ENCODE measurements around the gene PROZ. TPM values are rescaled to one million over a fixed set of nuclear protein-coding genes. Genes with fewer than 3 reads are reported as not detected.
"Not testable (repeated sequence)": the region's sequence is repeated elsewhere in the genome, so short reads cannot be mapped to it uniquely, and the experiment has no call there.

PROZ gene
- total RNA-seq, 6 experiments from 2014 or later = not detected

- DNase-seq = no peak
- Mint-ChIP-seq H3K4me3 (no peak overlapping the region), H3K27me3 (ENCODE audit: insufficient read depth) (peaks cover 13% of the 10 kb centered on the region), H3K27ac (no peak overlapping the region), H3K4me1 (ENCODE audit: low read depth) (peaks cover 11% of the 10 kb centered on the region), H3K36me3 (ENCODE audit: low read depth) (peaks cover 16% of the 10 kb centered on the region), H3K9me3 (no peaks in the 10 kb centered on the region)
- TF ChIP-seq, protein P1, sequence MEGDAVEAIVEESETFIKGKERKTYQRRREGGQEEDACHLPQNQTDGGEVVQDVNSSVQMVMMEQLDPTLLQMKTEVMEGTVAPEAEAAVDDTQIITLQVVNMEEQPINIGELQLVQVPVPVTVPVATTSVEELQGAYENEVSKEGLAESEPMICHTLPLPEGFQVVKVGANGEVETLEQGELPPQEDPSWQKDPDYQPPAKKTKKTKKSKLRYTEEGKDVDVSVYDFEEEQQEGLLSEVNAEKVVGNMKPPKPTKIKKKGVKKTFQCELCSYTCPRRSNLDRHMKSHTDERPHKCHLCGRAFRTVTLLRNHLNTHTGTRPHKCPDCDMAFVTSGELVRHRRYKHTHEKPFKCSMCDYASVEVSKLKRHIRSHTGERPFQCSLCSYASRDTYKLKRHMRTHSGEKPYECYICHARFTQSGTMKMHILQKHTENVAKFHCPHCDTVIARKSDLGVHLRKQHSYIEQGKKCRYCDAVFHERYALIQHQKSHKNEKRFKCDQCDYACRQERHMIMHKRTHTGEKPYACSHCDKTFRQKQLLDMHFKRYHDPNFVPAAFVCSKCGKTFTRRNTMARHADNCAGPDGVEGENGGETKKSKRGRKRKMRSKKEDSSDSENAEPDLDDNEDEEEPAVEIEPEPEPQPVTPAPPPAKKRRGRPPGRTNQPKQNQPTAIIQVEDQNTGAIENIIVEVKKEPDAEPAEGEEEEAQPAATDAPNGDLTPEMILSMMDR (IDR thresholded peaks at IDR 0.05) = no peak
Observed at GRCh38 chr13:113160983-113161382, 2.5 kb downstream of the PROZ start.

DNA sequence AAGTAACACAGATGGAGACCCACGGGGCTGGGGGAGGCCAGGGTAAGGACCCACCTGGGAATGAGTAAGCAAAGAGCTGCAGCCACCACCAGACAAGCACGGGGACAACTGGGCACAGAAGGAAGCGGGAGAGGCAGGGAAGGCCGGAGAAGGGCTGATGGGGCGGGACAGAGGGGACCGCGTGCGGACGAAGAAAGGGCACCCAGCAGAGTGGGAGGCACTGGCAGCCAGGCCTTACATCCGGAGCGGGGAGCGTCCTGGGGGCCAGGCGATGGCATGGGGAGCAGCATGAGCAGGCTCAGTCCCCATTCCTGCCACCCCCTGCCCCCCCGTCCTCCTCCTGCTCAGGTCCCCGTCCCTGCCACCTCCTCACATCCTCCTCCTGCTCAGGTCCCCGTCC, 3.0 kb downstream of the PROZ start:
- no peak overlapping the region for H3K27ac Mint-ChIP-seq
- H3K4me3 Mint-ChIP-seq = no peak overlapping the region
- peaks cover 13% of the 10 kb centered on the region for H3K27me3 Mint-ChIP-seq (ENCODE audit: insufficient read depth)
- peaks cover 16% of the 10 kb centered on the region for H3K36me3 Mint-ChIP-seq (ENCODE audit: low read depth)
- H3K9me3 Mint-ChIP-seq = no peaks in the 10 kb centered on the region
- peaks cover 15% of the 10 kb centered on the region for H3K4me1 Mint-ChIP-seq (ENCODE audit: low read depth)
- no peak for DNase-seq
- TF ChIP-seq, protein P1 (IDR thresholded peaks at IDR 0.05) = no peak

- DNase-seq, H3K4me3 Mint-ChIP-seq, H3K9me3 Mint-ChIP-seq, H3K27ac Mint-ChIP-seq: not testable (repeated sequence)
- peaks cover 17% of the 10 kb centered on the region for H3K4me1 Mint-ChIP-seq (ENCODE audit: low read depth)
- H3K36me3 Mint-ChIP-seq (ENCODE audit: low read depth) = peaks cover 21% of the 10 kb centered on the region
- H3K27me3 Mint-ChIP-seq (ENCODE audit: insufficient read depth) = peaks cover 13% of the 10 kb centered on the region
Observed at GRCh38 chr13:113161975-113162374, 3.5 kb downstream of the PROZ start.

DNA sequence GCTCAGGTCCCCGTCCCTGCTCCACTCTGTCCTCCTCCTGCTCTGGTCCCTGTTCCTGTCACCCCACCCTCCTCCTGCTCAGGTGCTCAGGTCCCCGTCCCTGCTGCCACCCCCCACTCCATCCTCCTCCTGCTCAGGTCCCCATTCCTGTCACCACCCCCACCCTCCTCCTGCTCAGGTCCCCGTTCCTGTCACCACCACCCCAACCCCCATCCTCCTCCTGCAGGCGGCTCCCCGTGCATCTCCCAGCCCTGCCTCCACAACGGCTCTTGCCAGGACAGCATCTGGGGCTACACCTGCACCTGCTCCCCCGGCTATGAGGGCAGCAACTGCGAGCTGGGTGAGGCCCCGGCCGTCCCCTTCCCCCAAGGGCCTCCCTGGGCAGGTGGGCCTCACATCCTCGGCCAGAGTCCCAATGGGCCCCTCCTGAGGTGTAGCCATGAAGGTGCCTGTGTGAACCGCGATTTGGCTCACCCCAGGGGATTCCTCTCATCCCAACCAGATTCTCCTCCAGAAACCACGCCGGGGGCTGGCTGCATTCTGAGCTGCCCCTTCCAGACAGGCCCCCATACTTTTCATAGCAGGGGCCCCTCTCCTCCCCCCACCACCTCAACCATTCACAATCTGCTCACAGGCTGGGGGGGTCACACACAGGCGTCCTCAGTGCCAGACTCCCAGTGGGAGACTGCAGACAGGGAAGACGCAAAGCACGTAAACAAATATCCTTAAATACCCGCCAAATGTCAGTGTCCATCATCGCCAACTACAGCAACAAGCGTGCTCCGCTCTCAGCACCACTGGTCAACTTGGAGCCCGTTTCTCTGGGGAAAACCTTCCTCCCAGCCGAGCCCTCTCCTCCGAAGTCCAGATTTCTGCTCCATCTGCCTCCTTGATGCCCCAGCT, 4.6 kb downstream of the PROZ start:
- Mint-ChIP-seq H3K27me3 (ENCODE audit: insufficient read depth) (peaks cover 9% of the 10 kb centered on the region), H3K4me1 (ENCODE audit: low read depth) (peaks cover 17% of the 10 kb centered on the region), H3K4me3 (no peak overlapping the region), H3K27ac (no peak overlapping the region), H3K36me3 (ENCODE audit: low read depth) (peaks cover 31% of the 10 kb centered on the region), H3K9me3 (no peaks in the 10 kb centered on the region)
- TF ChIP-seq, protein P1 (IDR thresholded peaks at IDR 0.05) = no peak
- no peak for DNase-seq

DNA sequence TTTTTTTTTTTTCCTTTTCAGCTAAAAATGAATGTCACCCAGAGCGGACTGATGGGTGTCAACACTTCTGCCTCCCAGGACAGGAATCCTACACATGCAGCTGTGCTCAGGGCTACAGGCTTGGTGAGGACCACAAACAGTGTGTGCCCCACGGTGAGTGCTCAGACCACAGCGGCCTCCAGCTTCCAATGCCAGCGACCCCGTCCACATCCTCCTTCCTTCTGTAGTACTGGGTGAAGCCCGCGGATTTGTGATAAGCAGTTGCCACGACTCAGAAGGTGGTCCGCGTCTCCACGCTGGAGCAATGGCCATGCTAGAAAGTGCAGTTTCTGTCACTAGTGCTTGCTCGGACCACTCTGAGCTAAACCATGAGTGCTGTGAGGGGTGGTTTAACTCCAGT, 6.0 kb downstream of the PROZ start:
- Mint-ChIP-seq H3K27me3 (ENCODE audit: insufficient read depth) (peaks cover 8% of the 10 kb centered on the region), H3K27ac (no peak overlapping the region), H3K9me3 (no peaks in the 10 kb centered on the region), H3K36me3 (ENCODE audit: low read depth) (peaks cover 46% of the 10 kb centered on the region), H3K4me3 (no peak overlapping the region), H3K4me1 (ENCODE audit: low read depth) (peaks cover 17% of the 10 kb centered on the region)
- TF ChIP-seq, protein P1 (IDR thresholded peaks at IDR 0.05) = no peak
- DNase-seq = no peak

DNA sequence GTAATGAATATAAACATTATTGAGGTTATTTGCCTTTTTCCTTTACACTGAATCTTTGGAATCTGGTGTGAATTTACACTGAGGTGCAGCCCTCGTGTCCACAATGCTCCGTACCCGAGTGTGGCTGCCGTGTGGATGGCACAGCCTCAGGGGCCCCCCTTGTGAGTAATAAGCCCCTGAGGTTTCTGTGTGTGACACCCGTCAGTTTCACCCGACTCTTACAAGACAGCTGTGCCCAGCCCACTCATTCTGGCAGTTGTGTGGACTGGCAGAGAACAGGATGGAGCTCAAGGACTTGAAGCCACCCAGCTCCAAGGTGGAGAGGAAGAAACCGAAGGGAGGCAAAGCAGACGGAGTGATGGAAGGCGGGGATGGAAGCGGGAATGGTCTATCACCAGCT, 7.8 kb downstream of the PROZ start:
- TF ChIP-seq, protein P1 (IDR thresholded peaks at IDR 0.05) = no peak
- H3K27me3 Mint-ChIP-seq (ENCODE audit: insufficient read depth) = peaks cover 8% of the 10 kb centered on the region
- H3K4me3 Mint-ChIP-seq = no peak overlapping the region
- DNase-seq = no peak
- no peaks in the 10 kb centered on the region for H3K9me3 Mint-ChIP-seq
- no peak overlapping the region for H3K27ac Mint-ChIP-seq
- peaks cover 57% of the 10 kb centered on the region for H3K36me3 Mint-ChIP-seq (ENCODE audit: low read depth)
- peaks cover 17% of the 10 kb centered on the region for H3K4me1 Mint-ChIP-seq (ENCODE audit: low read depth)

All from HFFc6 (cell line).